Measurements from ENCODE around the gene AP4S1. TPM values are rescaled to one million over a fixed set of nuclear protein-coding genes. Genes with fewer than 3 reads are reported as not detected.

Gene AP4S1
- total RNA-seq, 1 donor from 2014 or later = 6.3 TPM

GRCh38 chr14:31113794-31114193, 88.3 kb downstream of the AP4S1 start:
- H3K9me3 Mint-ChIP-seq (ENCODE audit: unreplicated experiment) = no peaks in the 10 kb centered on the region
- H3K36me3 Mint-ChIP-seq (ENCODE audit: unreplicated experiment) = peaks cover 56% of the 10 kb centered on the region
- H3K4me1 Mint-ChIP-seq (ENCODE audit: unreplicated experiment) = no peaks in the 10 kb centered on the region
- no peaks in the 10 kb centered on the region for H3K27me3 Mint-ChIP-seq (ENCODE audit: unreplicated experiment)
- TF ChIP-seq CTCF (IDR thresholded peaks at IDR 0.05) = no peak
- DNase-seq (ENCODE audit: extremely low spot score, unreplicated experiment) = no peak
- H3K4me3 Mint-ChIP-seq (ENCODE audit: unreplicated experiment) = no peak overlapping the region
- H3K27ac Mint-ChIP-seq (ENCODE audit: unreplicated experiment) = no peak overlapping the region

- Mint-ChIP-seq H3K4me3 (ENCODE audit: unreplicated experiment) (no peak overlapping the region), H3K27me3 (ENCODE audit: unreplicated experiment) (no peaks in the 10 kb centered on the region), H3K36me3 (ENCODE audit: unreplicated experiment) (peaks cover 59% of the 10 kb centered on the region), H3K4me1 (ENCODE audit: unreplicated experiment) (no peaks in the 10 kb centered on the region), H3K9me3 (ENCODE audit: unreplicated experiment) (no peaks in the 10 kb centered on the region), H3K27ac (ENCODE audit: unreplicated experiment) (no peak overlapping the region)
- DNase-seq (ENCODE audit: extremely low spot score, unreplicated experiment) = no peak
- no peak for TF ChIP-seq CTCF (IDR thresholded peaks at IDR 0.05)
These were observed 93.4 kb downstream of the AP4S1 start for GRCh38 chr14:31118892-31119291.

GRCh38 chr14:31122098-31122611, 96.7 kb downstream of the AP4S1 start:
- no peaks in the 10 kb centered on the region for H3K9me3 Mint-ChIP-seq (ENCODE audit: unreplicated experiment)
- no peak overlapping the region for H3K4me3 Mint-ChIP-seq (ENCODE audit: unreplicated experiment)
- no peaks in the 10 kb centered on the region for H3K27me3 Mint-ChIP-seq (ENCODE audit: unreplicated experiment)
- TF ChIP-seq CTCF (IDR thresholded peaks at IDR 0.05) = no peak
- no peak overlapping the region for H3K27ac Mint-ChIP-seq (ENCODE audit: unreplicated experiment)
- no peaks in the 10 kb centered on the region for H3K4me1 Mint-ChIP-seq (ENCODE audit: unreplicated experiment)
- no peak for DNase-seq (ENCODE audit: extremely low spot score, unreplicated experiment)
- peaks cover 55% of the 10 kb centered on the region for H3K36me3 Mint-ChIP-seq (ENCODE audit: unreplicated experiment)

GRCh38 chr14:31122921-31123320, 97.5 kb downstream of the AP4S1 start:
- no peak overlapping the region for H3K27ac Mint-ChIP-seq (ENCODE audit: unreplicated experiment)
- peaks cover 54% of the 10 kb centered on the region for H3K36me3 Mint-ChIP-seq (ENCODE audit: unreplicated experiment)
- no peaks in the 10 kb centered on the region for H3K9me3 Mint-ChIP-seq (ENCODE audit: unreplicated experiment)
- no peak overlapping the region for H3K4me3 Mint-ChIP-seq (ENCODE audit: unreplicated experiment)
- TF ChIP-seq CTCF (IDR thresholded peaks at IDR 0.05) = no peak
- no peak for DNase-seq (ENCODE audit: extremely low spot score, unreplicated experiment)
- H3K4me1 Mint-ChIP-seq (ENCODE audit: unreplicated experiment) = no peaks in the 10 kb centered on the region
- H3K27me3 Mint-ChIP-seq (ENCODE audit: unreplicated experiment) = no peaks in the 10 kb centered on the region

GRCh38 chr14:31124197-31124596, 98.7 kb downstream of the AP4S1 start:
- Mint-ChIP-seq H3K9me3 (ENCODE audit: unreplicated experiment) (no peaks in the 10 kb centered on the region), H3K27me3 (ENCODE audit: unreplicated experiment) (no peaks in the 10 kb centered on the region), H3K27ac (ENCODE audit: unreplicated experiment) (no peak overlapping the region), H3K4me3 (ENCODE audit: unreplicated experiment) (no peak overlapping the region), H3K4me1 (ENCODE audit: unreplicated experiment) (no peaks in the 10 kb centered on the region), H3K36me3 (ENCODE audit: unreplicated experiment) (peaks cover 48% of the 10 kb centered on the region)
- DNase-seq (ENCODE audit: extremely low spot score, unreplicated experiment) = no peak
- no peak for TF ChIP-seq CTCF (IDR thresholded peaks at IDR 0.05)
